Measurements from ENCODE around the gene RAPGEF1.
A peak's percentile ranks its signal among the peaks of the same experiment; 100 is the strongest.

RAPGEF1 gene

DNA sequence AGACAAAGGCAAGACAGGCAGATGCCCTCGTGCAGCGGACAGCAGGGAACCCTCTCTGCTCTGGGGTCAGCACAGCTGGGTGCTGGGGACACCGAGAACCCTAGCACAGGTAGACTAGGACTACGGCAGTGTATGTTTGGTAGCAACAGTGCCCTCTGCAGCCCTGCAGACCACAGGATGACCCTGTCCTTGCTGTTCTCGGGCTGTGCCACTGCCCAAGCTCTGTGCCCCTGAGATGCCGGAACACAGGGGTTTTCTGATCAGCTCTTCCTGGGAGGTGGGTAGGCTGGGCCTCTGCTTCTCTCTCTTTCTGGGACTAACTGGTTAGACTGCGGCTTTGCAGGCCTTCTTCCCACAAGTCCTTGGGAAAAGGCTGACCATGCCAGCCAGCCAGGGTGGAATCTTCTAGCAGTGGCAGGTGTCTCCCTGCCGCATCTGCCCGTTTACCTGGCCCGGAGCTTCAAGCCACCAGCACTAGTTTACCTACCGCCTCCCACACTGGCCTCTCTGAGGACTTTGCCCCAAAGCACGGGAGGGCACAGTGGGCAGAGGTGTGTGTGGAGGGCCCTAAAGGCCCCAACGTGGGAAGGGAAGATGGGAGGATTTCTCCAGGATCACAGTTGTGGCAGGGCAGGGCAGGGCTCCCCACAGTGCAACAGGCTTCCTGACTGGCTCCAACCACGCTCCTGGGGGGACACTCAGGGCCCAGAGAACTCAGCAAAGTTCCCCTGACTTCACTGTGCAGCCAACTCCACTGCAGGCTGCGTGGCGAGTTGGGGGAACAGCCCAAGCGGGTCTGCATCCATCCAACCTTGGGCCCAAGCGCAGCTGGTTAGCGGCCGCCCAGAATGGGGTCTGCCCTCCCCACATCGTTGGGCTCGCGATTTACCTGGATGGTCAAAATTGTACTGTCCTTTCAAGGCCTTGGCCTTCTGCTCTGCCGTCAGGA lies 210.0 kb downstream of the RAPGEF1 start:
- TF ChIP-seq, protein P1, sequence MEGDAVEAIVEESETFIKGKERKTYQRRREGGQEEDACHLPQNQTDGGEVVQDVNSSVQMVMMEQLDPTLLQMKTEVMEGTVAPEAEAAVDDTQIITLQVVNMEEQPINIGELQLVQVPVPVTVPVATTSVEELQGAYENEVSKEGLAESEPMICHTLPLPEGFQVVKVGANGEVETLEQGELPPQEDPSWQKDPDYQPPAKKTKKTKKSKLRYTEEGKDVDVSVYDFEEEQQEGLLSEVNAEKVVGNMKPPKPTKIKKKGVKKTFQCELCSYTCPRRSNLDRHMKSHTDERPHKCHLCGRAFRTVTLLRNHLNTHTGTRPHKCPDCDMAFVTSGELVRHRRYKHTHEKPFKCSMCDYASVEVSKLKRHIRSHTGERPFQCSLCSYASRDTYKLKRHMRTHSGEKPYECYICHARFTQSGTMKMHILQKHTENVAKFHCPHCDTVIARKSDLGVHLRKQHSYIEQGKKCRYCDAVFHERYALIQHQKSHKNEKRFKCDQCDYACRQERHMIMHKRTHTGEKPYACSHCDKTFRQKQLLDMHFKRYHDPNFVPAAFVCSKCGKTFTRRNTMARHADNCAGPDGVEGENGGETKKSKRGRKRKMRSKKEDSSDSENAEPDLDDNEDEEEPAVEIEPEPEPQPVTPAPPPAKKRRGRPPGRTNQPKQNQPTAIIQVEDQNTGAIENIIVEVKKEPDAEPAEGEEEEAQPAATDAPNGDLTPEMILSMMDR (IDR thresholded peaks at IDR 0.05; ENCODE audit: low read depth, low read length, missing control alignments): no peak
- in situ Hi-C loops (cut with HindIII; ENCODE audit: low sequenced_read_pairs): no loop called here
- DNase-seq (ENCODE audit: low read depth): no peak
- peak overlapping the region; percentile 72 for H3K4me3 ChIP-seq (ENCODE audit: low read depth, low read length)

DNA sequence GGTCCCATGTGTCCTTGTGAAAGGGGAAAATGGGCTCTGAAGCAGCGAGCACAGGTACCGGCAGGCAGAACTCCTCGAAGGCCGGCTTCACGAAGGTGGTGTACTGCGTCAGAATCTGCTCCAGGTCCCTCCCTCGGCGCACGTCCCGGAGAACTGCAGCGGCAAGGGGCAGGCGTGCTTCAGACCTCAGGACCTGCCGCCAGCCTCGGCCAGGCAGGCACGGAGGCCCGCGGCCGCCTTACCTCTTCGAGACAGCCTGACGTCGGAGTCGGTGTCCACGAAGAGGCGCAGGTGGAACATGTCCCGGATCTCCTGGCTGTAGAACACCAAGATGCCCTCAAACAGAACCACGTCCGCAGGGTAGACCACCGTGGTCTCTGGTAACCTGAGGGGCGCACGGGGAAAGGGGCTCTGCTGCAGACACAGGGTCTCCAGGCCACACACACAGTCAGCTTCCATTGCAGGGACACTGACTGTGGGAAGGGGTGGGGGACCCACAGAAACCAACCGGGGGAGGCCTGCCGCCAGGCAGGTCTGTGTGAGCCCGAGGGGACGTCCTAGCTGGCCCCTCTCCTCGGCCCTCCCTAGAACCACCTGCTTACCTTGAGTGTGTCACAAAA lies 210.9 kb downstream of the RAPGEF1 start:
- no peak overlapping the region for H3K4me3 ChIP-seq (ENCODE audit: low read depth, low read length)
- DNase-seq (ENCODE audit: low read depth): no peak
- in situ Hi-C loops (cut with HindIII; ENCODE audit: low sequenced_read_pairs): no loop called here
- TF ChIP-seq, protein P1 (IDR thresholded peaks at IDR 0.05; ENCODE audit: low read depth, low read length, missing control alignments): no peak

DNA sequence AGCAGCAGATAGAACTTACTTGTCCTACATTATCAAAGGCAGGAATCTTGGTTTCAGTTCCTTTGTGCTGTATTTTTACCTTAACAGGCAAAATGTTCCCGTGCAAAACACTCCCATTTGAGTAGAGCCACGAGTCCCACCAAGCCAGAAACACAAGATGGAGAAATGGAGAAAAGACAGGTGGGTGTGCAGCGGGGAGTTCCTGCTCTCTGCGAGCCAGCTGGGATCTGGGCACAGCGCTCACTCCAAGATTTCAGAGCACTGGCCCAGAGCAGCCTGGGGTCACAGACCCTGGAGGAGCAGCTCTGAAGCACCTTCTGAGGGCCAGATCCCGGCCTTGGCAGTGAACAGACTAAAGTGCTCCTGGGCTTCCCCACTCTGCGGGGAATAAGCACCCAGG lies 211.7 kb downstream of the RAPGEF1 start:
- no peak for DNase-seq (ENCODE audit: low read depth)
- TF ChIP-seq, protein P1 (IDR thresholded peaks at IDR 0.05; ENCODE audit: low read depth, low read length, missing control alignments): no peak
- in situ Hi-C loops (cut with HindIII; ENCODE audit: low sequenced_read_pairs): no loop called here
- no peak overlapping the region for H3K4me3 ChIP-seq (ENCODE audit: low read depth, low read length)

Data from astrocyte of the cerebellum (primary cell).